Measurements from ENCODE around the gene PRKAG2.

PRKAG2 gene

DNA sequence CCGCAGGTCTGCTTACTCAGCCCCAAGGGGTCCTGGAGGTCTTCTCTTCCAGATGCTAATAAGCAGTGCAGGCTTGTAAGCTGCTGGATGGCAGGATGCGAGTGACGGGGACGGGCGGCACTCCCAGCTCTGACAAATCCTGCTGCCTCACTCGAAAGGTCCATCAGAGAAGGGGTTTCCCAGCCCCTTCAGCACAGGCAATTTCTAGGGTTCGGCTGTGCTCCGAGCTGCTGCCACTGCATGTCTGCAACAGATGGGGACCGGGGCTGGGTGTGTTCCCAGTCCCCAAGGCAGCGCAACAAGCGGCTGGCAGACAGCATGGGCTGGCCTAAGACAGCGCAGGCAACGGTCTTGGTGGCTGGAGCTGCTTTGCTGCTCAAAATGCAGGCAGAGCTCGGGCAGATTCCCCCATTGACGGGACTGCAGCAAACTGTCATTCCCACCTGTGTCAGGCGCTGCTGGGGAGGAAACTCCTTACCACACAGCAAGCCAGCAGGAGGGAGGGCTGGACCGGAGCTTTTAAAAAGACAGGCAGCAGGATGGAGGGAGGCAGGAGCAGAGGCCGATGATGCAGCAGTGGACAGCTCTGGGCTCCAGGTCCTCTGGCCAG lies 62.4 kb downstream of the PRKAG2 start:
- Histone ChIP-seq H3K79me2 (ENCODE audit: insufficient read depth, low read length) (no peaks in the 10 kb centered on the region), H3K4me2 (ENCODE audit: low read depth, low read length, poor library complexity, severe bottlenecking) (no peak overlapping the region), H2AFZ (ENCODE audit: low read length) (no peak overlapping the region), H3K9me2 (replicated peaks; ENCODE audit: low read depth, low read length) (no peaks in the 10 kb centered on the region), H4K20me1 (ENCODE audit: insufficient read depth, low read length, poor library complexity, severe bottlenecking) (no peaks in the 10 kb centered on the region), H3K4me3 (ENCODE audit: low read length, poor library complexity, severe bottlenecking) (no peak overlapping the region), H3K4me1 (ENCODE audit: insufficient read depth, low read length, poor library complexity, severe bottlenecking) (peaks cover 7% of the 10 kb centered on the region), H3K27me3 (ENCODE audit: insufficient read depth, low read length, poor library complexity, severe bottlenecking) (no peaks in the 10 kb centered on the region), H3K9ac (ENCODE audit: low read depth, low read length, poor library complexity, severe bottlenecking) (no peak overlapping the region), H3K9me3 (ENCODE audit: insufficient read depth, low read depth, low read length) (no peaks in the 10 kb centered on the region), H3K36me3 (ENCODE audit: insufficient read depth, low read length) (no peaks in the 10 kb centered on the region), H3F3A (ENCODE audit: low read depth) (no peaks in the 10 kb centered on the region)
- TF ChIP-seq EZH2phosphoT487 (IDR thresholded peaks at IDR 0.05; ENCODE audit: borderline replicate concordance) = no peak

DNA sequence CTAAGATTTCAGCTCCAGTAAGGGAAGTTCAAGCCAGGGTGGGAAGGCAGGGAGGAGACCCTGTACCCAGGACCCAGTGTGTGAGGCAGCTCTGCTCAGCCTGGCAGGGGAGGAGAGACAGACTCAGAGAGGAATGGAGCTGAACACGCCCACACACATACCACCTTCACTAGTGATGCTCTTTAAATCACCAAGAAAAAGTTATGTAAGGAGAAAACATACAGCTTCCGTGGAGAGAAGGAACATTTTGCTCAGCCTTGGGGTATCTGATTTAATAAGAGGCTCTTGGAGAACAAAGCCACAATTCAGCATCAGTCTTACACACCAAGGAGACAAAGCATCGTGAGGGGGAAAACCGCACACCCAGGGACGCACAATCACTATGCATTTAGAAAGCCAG lies 62.9 kb downstream of the PRKAG2 start:
- TF ChIP-seq, protein P1, sequence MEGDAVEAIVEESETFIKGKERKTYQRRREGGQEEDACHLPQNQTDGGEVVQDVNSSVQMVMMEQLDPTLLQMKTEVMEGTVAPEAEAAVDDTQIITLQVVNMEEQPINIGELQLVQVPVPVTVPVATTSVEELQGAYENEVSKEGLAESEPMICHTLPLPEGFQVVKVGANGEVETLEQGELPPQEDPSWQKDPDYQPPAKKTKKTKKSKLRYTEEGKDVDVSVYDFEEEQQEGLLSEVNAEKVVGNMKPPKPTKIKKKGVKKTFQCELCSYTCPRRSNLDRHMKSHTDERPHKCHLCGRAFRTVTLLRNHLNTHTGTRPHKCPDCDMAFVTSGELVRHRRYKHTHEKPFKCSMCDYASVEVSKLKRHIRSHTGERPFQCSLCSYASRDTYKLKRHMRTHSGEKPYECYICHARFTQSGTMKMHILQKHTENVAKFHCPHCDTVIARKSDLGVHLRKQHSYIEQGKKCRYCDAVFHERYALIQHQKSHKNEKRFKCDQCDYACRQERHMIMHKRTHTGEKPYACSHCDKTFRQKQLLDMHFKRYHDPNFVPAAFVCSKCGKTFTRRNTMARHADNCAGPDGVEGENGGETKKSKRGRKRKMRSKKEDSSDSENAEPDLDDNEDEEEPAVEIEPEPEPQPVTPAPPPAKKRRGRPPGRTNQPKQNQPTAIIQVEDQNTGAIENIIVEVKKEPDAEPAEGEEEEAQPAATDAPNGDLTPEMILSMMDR (conservative IDR thresholded peaks at IDR 0.05; ENCODE audit: low read length) = no peak
- no peak for TF ChIP-seq EZH2phosphoT487 (IDR thresholded peaks at IDR 0.05; ENCODE audit: borderline replicate concordance)
- Histone ChIP-seq H3K9ac (ENCODE audit: low read depth, low read length, poor library complexity, severe bottlenecking) (no peak overlapping the region), H3K27me3 (ENCODE audit: insufficient read depth, low read length, poor library complexity, severe bottlenecking) (no peaks in the 10 kb centered on the region), H4K20me1 (ENCODE audit: insufficient read depth, low read length, poor library complexity, severe bottlenecking) (no peaks in the 10 kb centered on the region), H3K4me3 (ENCODE audit: low read length, poor library complexity, severe bottlenecking) (no peak overlapping the region), H3K4me2 (ENCODE audit: low read depth, low read length, poor library complexity, severe bottlenecking) (no peak overlapping the region), H3K4me1 (ENCODE audit: insufficient read depth, low read length, poor library complexity, severe bottlenecking) (peaks cover 7% of the 10 kb centered on the region), H3K79me2 (ENCODE audit: insufficient read depth, low read length) (no peaks in the 10 kb centered on the region), H3K9me2 (replicated peaks; ENCODE audit: low read depth, low read length) (no peaks in the 10 kb centered on the region), H3K36me3 (ENCODE audit: insufficient read depth, low read length) (no peaks in the 10 kb centered on the region), H3F3A (ENCODE audit: low read depth) (no peaks in the 10 kb centered on the region), H3K9me3 (ENCODE audit: insufficient read depth, low read depth, low read length) (no peaks in the 10 kb centered on the region), H2AFZ (ENCODE audit: low read length) (no peak overlapping the region)

DNA sequence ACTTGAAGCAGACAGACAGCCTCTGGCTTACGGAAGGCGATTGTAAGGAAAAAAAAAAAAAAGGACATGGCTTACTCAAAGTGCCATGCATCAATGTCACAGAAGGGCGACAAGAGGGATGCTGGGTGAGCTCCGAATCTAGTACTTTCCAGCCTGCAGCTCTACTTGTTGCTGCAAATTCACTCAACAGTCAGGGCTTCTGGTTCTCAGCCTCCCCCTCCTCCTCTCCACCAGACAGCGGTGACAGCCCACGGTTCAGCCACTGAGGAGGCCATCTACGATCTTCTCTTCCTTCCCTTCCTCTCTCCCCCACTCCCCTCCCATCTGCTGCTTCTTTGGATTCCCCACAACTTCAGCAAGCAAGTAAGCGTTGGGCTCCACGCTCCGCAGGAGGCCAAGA lies 63.5 kb downstream of the PRKAG2 start:
- H3K9me3 ChIP-seq (ENCODE audit: insufficient read depth, low read depth, low read length) = no peaks in the 10 kb centered on the region
- no peaks in the 10 kb centered on the region for H3K9me2 ChIP-seq (replicated peaks; ENCODE audit: low read depth, low read length)
- H3K36me3 ChIP-seq (ENCODE audit: insufficient read depth, low read length) = no peaks in the 10 kb centered on the region
- no peaks in the 10 kb centered on the region for H3K79me2 ChIP-seq (ENCODE audit: insufficient read depth, low read length)
- no peak overlapping the region for H3K4me2 ChIP-seq (ENCODE audit: low read depth, low read length, poor library complexity, severe bottlenecking)
- H3K27me3 ChIP-seq (ENCODE audit: insufficient read depth, low read length, poor library complexity, severe bottlenecking) = no peaks in the 10 kb centered on the region
- H3K4me1 ChIP-seq (ENCODE audit: insufficient read depth, low read length, poor library complexity, severe bottlenecking) = peaks cover 7% of the 10 kb centered on the region
- H4K20me1 ChIP-seq (ENCODE audit: insufficient read depth, low read length, poor library complexity, severe bottlenecking) = no peaks in the 10 kb centered on the region
- no peak overlapping the region for H2AFZ ChIP-seq (ENCODE audit: low read length)
- no peak overlapping the region for H3K4me3 ChIP-seq (ENCODE audit: low read length, poor library complexity, severe bottlenecking)
- no peaks in the 10 kb centered on the region for H3F3A ChIP-seq (ENCODE audit: low read depth)
- no peak overlapping the region for H3K9ac ChIP-seq (ENCODE audit: low read depth, low read length, poor library complexity, severe bottlenecking)
- TF ChIP-seq EZH2phosphoT487 (IDR thresholded peaks at IDR 0.05; ENCODE audit: borderline replicate concordance) = no peak
- TF ChIP-seq, protein P1 (conservative IDR thresholded peaks at IDR 0.05; ENCODE audit: low read length) = no peak

DNA sequence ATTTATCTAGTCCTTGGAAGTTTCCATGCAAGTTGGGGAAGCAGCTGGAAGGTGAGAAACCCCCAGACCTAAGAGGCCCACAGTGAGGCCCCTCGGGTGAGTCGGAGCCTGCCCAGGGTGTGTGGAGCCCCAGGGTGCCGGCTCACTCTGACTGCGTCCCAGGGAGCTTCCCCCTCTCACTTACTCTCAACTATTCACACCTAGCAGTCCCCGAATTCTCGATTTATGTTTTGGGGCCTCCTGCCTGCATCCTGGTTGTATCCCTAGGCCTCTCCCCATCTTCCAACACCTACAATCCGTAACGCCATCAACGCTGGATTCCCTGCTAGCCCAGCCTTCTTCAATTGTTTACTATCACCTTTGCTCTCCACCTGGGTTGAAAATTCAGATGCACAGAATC lies 63.9 kb downstream of the PRKAG2 start:
- Histone ChIP-seq H2AFZ (ENCODE audit: low read length) (no peak overlapping the region), H3K4me3 (ENCODE audit: low read length, poor library complexity, severe bottlenecking) (no peak overlapping the region), H3F3A (ENCODE audit: low read depth) (no peaks in the 10 kb centered on the region), H3K4me2 (ENCODE audit: low read depth, low read length, poor library complexity, severe bottlenecking) (no peak overlapping the region), H3K79me2 (ENCODE audit: insufficient read depth, low read length) (no peaks in the 10 kb centered on the region), H3K4me1 (ENCODE audit: insufficient read depth, low read length, poor library complexity, severe bottlenecking) (peaks cover 7% of the 10 kb centered on the region), H3K9ac (ENCODE audit: low read depth, low read length, poor library complexity, severe bottlenecking) (no peak overlapping the region), H3K36me3 (ENCODE audit: insufficient read depth, low read length) (no peaks in the 10 kb centered on the region), H3K27me3 (ENCODE audit: insufficient read depth, low read length, poor library complexity, severe bottlenecking) (no peaks in the 10 kb centered on the region), H3K9me2 (replicated peaks; ENCODE audit: low read depth, low read length) (no peaks in the 10 kb centered on the region), H3K9me3 (ENCODE audit: insufficient read depth, low read depth, low read length) (no peaks in the 10 kb centered on the region), H4K20me1 (ENCODE audit: insufficient read depth, low read length, poor library complexity, severe bottlenecking) (no peaks in the 10 kb centered on the region)
- no peak for TF ChIP-seq EZH2phosphoT487 (IDR thresholded peaks at IDR 0.05; ENCODE audit: borderline replicate concordance)
